Measurements from ENCODE around the gene DLG3. TPM values are rescaled to one million over a fixed set of nuclear protein-coding genes. Genes with fewer than 3 reads are reported as not detected.

DLG3 gene
- total and polyA plus RNA-seq, 11 donors = 6.1 to 14.8 (median 9.6) TPM

DNA sequence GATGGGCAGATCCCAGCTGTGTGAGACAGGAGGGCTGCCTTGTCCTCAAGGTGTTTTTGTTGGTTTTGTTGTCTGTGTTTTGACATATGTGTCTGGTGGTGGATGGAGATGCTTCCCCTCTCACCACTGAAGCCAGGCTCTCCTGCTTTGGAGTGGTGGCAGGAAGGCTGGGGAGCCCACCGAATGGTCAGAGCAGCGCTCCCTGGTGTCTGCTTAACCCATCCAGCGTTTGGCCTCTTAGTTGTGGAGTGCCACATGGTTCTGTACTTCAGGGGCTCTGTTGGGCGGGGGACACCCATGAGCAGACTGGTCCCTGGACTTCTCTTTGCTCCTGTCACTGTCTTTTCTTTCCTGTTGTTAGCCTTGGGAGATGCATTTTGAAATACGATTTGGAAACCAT, 51.9 kb downstream of the DLG3 start:
- ATAC-seq (no peak), DNase-seq (no peak)
- H3K4me1 ChIP-seq = no peaks in the 10 kb centered on the region
- no peak overlapping the region for H3K27ac ChIP-seq
- H3K27me3 ChIP-seq = peaks cover 0 to 14% (median 0%) of the 10 kb centered on the region in 9 donors
- TF ChIP-seq, protein P1, sequence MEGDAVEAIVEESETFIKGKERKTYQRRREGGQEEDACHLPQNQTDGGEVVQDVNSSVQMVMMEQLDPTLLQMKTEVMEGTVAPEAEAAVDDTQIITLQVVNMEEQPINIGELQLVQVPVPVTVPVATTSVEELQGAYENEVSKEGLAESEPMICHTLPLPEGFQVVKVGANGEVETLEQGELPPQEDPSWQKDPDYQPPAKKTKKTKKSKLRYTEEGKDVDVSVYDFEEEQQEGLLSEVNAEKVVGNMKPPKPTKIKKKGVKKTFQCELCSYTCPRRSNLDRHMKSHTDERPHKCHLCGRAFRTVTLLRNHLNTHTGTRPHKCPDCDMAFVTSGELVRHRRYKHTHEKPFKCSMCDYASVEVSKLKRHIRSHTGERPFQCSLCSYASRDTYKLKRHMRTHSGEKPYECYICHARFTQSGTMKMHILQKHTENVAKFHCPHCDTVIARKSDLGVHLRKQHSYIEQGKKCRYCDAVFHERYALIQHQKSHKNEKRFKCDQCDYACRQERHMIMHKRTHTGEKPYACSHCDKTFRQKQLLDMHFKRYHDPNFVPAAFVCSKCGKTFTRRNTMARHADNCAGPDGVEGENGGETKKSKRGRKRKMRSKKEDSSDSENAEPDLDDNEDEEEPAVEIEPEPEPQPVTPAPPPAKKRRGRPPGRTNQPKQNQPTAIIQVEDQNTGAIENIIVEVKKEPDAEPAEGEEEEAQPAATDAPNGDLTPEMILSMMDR (IDR thresholded peaks at IDR 0.05) = no peak
- no peak for TF ChIP-seq POLR2A (IDR thresholded peaks at IDR 0.05)
- H3K9me3 ChIP-seq = no peaks in the 10 kb centered on the region
- intact Hi-C loops (cut with DNase I) = loop anchor here in 1 of 10 donors (5.0 kb wide), 1 partner anchor 39 kb away; no protein-coding TSS in a partner anchor
- 32 to 67% (median 59%) methylated on average over 5 of the region's 5 CpGs for WGBS, 4 donors
- no peak overlapping the region for H3K4me3 ChIP-seq
- peaks cover 0 to 60% (median 31%) of the 10 kb centered on the region in 9 donors for H3K36me3 ChIP-seq

DNA sequence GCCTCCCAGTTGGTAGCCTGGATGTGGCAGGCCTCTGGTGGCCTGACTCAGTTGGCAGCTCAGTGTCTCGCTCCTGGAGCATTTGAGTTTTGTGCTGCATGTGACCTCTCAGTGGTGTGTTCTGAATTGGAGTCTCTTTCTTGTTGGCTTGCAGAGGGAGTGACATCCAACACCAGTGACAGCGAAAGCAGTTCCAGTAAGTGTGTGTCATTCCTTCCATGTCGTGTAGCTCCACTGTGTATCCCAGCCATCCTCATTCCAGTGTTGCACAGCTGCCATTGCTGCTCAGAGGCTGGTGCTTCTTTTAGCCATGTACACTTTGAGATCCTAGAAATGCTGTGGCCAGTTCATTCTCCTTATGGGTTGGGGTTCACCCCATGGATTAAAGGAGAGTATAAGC, 52.4 kb downstream of the DLG3 start:
- 63 to 83% (median 75%) methylated on average over 3 of the region's 3 CpGs for WGBS, 4 donors
- TF ChIP-seq, protein P1 (IDR thresholded peaks at IDR 0.05) = no peak
- no peak for TF ChIP-seq POLR2A (IDR thresholded peaks at IDR 0.05)
- Histone ChIP-seq H3K9me3 (no peaks in the 10 kb centered on the region), H3K27ac (no peak overlapping the region), H3K27me3 (peaks cover 0 to 14% (median 0%) of the 10 kb centered on the region in 9 donors), H3K4me1 (no peaks in the 10 kb centered on the region), H3K36me3 (peaks cover 0 to 63% (median 36%) of the 10 kb centered on the region in 9 donors), H3K4me3 (no peak overlapping the region)
- peak in 2 of 4 donors; percentile 33 to 52 for ATAC-seq
- no peak for DNase-seq
- intact Hi-C loops (cut with DNase I) = loop anchor here in 1 of 10 donors (5.0 kb wide), 1 partner anchor 40 kb away; no protein-coding TSS in a partner anchor

DNA sequence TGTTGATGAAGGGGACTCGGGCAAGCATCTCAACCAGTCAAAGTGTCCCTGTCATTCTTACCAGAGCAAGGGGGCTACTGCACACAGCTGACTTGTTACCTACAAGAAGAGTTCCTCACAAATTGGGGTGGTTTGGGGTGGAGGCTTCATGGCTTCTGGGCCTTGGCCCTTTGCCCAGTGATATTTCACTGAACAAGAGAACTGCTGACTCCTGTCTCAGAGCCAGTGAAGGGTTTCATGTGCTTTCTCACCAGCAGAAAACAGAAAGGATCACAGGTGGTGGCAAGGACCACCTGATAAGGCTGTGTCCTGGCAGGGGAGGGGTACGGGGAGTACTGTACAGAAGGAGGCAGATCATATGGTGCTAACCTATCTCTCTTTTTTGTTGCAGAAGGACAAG, 53.5 kb downstream of the DLG3 start:
- 53 to 100% (median 80%) methylated on average over 1 to 2 of the region's 2 CpGs for WGBS, 4 donors
- peaks cover 0 to 63% (median 35%) of the 10 kb centered on the region in 9 donors for H3K36me3 ChIP-seq
- no peak for DNase-seq
- TF ChIP-seq, protein P1 (IDR thresholded peaks at IDR 0.05) = no peak
- TF ChIP-seq POLR2A (IDR thresholded peaks at IDR 0.05) = no peak
- H3K4me1 ChIP-seq = no peaks in the 10 kb centered on the region
- H3K27ac ChIP-seq = no peak overlapping the region
- H3K4me3 ChIP-seq = no peak overlapping the region
- H3K9me3 ChIP-seq = no peaks in the 10 kb centered on the region
- no peak for ATAC-seq
- intact Hi-C loops (cut with DNase I) = loop anchor here in 1 of 10 donors (5.0 kb wide), 1 partner anchor 41 kb away; no protein-coding TSS in a partner anchor
- peaks cover 0 to 14% (median 0%) of the 10 kb centered on the region in 9 donors for H3K27me3 ChIP-seq

DNA sequence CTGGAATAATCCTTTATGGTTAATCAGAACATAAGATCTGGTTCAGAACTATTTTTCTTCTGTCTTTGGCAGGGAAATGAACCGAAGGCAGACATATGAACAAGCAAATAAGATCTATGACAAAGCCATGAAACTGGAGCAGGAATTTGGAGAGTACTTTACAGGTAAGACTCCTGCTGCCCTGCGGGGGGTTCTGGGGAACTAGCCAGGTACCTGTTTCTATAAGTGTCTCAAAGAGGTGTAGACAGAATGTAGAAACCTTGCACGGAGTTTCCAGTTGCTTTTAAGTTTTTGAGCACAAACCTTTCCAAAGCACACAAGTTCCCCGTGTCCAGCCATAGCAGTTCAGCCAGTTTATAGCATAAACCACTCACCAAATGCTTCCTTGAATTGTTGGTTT, 56.2 kb downstream of the DLG3 start:
- Histone ChIP-seq H3K4me3 (no peak overlapping the region), H3K36me3 (peaks cover 0 to 45% (median 24%) of the 10 kb centered on the region in 9 donors), H3K4me1 (no peaks in the 10 kb centered on the region), H3K27me3 (peaks cover 0 to 8% (median 0%) of the 10 kb centered on the region in 9 donors), H3K27ac (no peak overlapping the region), H3K9me3 (no peaks in the 10 kb centered on the region)
- 77 to 97% (median 88%) methylated on average over 4 of the region's 4 CpGs for WGBS, 4 donors
- intact Hi-C loops (cut with DNase I) = no loop called here
- ATAC-seq (no peak), DNase-seq (no peak)
- TF ChIP-seq, protein P1 (IDR thresholded peaks at IDR 0.05) = no peak
- no peak for TF ChIP-seq POLR2A (IDR thresholded peaks at IDR 0.05)

All from heart left ventricle (tissue), 16 donors.